OCI-LY7 (cell line): ENCODE measurements around the gene PDZRN3. TPM values are rescaled to one million over a fixed set of nuclear protein-coding genes. Genes with fewer than 3 reads are reported as not detected.

Source experiments
- BruUV-seq: library from RNA; stranded (reverse); fragments of 400-500 nt; replicated peaks from 2 replicates; lab custom pipeline; 2021; lab: Mats Ljungman, UMichigan
- CTCF ChIA-PET: fragments of 300-600 bp; sonication (Branson Sonifier 250); formaldehyde crosslinking; loops from one replicate; lab custom pipeline; 2022; ENCODE audit warnings: antibody characterized with exemption; ENCODE audit not compliant: unreplicated experiment; lab: Charles Lee
- POLR2A ChIA-PET: fragments of 300-600 bp; sonication (Branson Sonifier 250); formaldehyde crosslinking; loops from one replicate; lab custom pipeline; 2022; ENCODE audit warnings: antibody characterized with exemption; lab: Charles Lee
- DNase-seq: peaks from one replicate; pipeline ENCODE4 v3.0.0-alpha.2; 2015; ENCODE audit warnings: low spot score
- H2AFZ ChIP-seq: fragments of 200-600 bp; sonication (generic), shearing (Covaris generic); 2 replicates; pipeline ENCODE4 v1.6.1; 2014; ENCODE audit warnings: mild to moderate bottlenecking, antibody characterized with exemption, low read length, moderate library complexity
- H3K27ac ChIP-seq: fragments of 200-600 bp; sonication (generic); 2 replicates; pipeline ENCODE4 v1.5.1; 2014; ENCODE audit warnings: mixed run types, low read depth, mild to moderate bottlenecking, moderate library complexity, low read length, inconsistent platforms; ENCODE audit not compliant: poor library complexity, severe bottlenecking
- H3K36me3 ChIP-seq: fragments of 200-600 bp; sonication (generic); 2 replicates; pipeline ENCODE4 v1.6.1; 2014; ENCODE audit warnings: mild to moderate bottlenecking, antibody characterized with exemption, low read length, moderate library complexity, mixed read lengths; ENCODE audit not compliant: insufficient read depth
- H3K4me1 ChIP-seq: fragments of 200-600 bp; sonication (generic); 2 replicates; pipeline ENCODE4 v1.5.1; 2014; ENCODE audit warnings: mild to moderate bottlenecking, low read length; ENCODE audit not compliant: insufficient read depth, poor library complexity, severe bottlenecking
- H3K4me2 ChIP-seq: fragments of 200-600 bp; sonication (generic); 2 replicates; pipeline ENCODE4 v1.6.1; 2014; ENCODE audit warnings: mild to moderate bottlenecking, low read length
- H3K4me3 ChIP-seq: fragments of 200-600 bp; sonication (generic); 2 replicates; pipeline ENCODE4 v1.5.1; 2014; ENCODE audit warnings: mild to moderate bottlenecking, low read depth, low read length; ENCODE audit not compliant: poor library complexity, severe bottlenecking
- H3K79me2 ChIP-seq: fragments of 200-600 bp; sonication (generic); 2 replicates; pipeline ENCODE4 v1.6.1; 2016; ENCODE audit warnings: low read depth, mild to moderate bottlenecking, low read length, moderate library complexity, mixed read lengths; ENCODE audit not compliant: insufficient read depth
- H3K9me2 ChIP-seq: fragments of 200-600 bp; sonication (generic); 2 replicates; pipeline ENCODE4 v1.6.1; 2016; ENCODE audit warnings: mild to moderate bottlenecking, low read length, mixed read lengths; ENCODE audit not compliant: insufficient read depth
- H3K9me3 ChIP-seq: fragments of 200-600 bp; sonication (generic); 2 replicates; pipeline ENCODE4 v1.6.1; 2014; ENCODE audit warnings: mild to moderate bottlenecking, mixed run types, low read length, mixed read lengths
- H4K20me1 ChIP-seq: fragments of 200-600 bp; sonication (generic); 2 replicates; pipeline ENCODE4 v1.6.1; 2014; ENCODE audit warnings: mild to moderate bottlenecking, antibody characterized with exemption, low read length, moderate library complexity, mixed read lengths; ENCODE audit not compliant: insufficient read depth
- EZH2phosphoT487 ChIP-seq: fragments of 200-600 bp; sonication (generic); IDR thresholded peaks from 2 replicates; pipeline ENCODE4 v1.6.1; 2018; ENCODE audit warnings: low read depth, borderline replicate concordance, mild to moderate bottlenecking, mixed run types, antibody characterized with exemption, low read length, moderate library complexity, mixed read lengths
- intact Hi-C: fragments of 100-400 bp; cut with micrococcal nuclease; formaldehyde crosslinking; loops from one replicate; pipeline ENCODE4 v1.10.0; 2022; ENCODE audit not compliant: unreplicated experiment
- total RNA-seq, 2 experiments: library from RNA; depleted of rRNA in 1 of 2; stranded (reverse); fragments of >200 nt in 1 of 2; shearing (Covaris generic) in 1 of 2; gene quantifications; 2 replicates each; pipeline ENCODE4 v1.2.3, GENCODE V29; 2014 to 2022
- TF ChIP-seq, protein P1 (sequence below): fragments of 200-600 bp; sonication (generic); conservative IDR thresholded peaks from 2 replicates; pipeline ENCODE4 v1.5.1; 2014; ENCODE audit warnings: mild to moderate bottlenecking, antibody characterized with exemption, low read length, moderate library complexity, mixed read lengths

Gene PDZRN3
- total RNA-seq, 2 experiments from 2014 or later: 0.95 TPM; not detected in 1

DNA sequence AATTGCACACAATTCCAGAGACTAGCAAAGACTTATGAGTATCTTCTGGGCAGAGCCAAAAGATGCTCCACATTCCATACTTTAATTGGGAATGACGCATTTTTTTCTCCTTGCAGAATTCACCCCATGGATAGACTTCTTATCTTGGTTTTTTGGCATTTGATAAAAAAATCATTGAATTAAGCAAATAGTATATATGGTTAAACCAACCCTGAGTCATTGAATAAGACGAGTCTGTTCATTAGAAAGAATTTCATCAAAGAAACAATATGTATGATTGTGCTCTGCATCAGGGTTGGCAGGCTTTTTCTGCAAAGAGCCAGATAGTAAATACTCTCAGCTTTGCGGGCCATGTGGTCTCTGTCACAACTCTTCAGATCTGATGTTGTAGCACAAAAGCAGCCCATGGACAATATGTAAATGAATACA lies 9.2 kb upstream of the PDZRN3 start:
- no peak overlapping the region for H3K4me3 ChIP-seq
- H2AFZ ChIP-seq: no peak overlapping the region
- no peaks in the 10 kb centered on the region for H3K9me3 ChIP-seq
- no peaks in the 10 kb centered on the region for H4K20me1 ChIP-seq
- TF ChIP-seq, protein P1, sequence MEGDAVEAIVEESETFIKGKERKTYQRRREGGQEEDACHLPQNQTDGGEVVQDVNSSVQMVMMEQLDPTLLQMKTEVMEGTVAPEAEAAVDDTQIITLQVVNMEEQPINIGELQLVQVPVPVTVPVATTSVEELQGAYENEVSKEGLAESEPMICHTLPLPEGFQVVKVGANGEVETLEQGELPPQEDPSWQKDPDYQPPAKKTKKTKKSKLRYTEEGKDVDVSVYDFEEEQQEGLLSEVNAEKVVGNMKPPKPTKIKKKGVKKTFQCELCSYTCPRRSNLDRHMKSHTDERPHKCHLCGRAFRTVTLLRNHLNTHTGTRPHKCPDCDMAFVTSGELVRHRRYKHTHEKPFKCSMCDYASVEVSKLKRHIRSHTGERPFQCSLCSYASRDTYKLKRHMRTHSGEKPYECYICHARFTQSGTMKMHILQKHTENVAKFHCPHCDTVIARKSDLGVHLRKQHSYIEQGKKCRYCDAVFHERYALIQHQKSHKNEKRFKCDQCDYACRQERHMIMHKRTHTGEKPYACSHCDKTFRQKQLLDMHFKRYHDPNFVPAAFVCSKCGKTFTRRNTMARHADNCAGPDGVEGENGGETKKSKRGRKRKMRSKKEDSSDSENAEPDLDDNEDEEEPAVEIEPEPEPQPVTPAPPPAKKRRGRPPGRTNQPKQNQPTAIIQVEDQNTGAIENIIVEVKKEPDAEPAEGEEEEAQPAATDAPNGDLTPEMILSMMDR: no peak
- TF ChIP-seq EZH2phosphoT487: no peak
- no peaks in the 10 kb centered on the region for H3K4me1 ChIP-seq
- ChIA-PET POLR2A (no interaction called here), CTCF (interaction anchor here (0.6 kb wide), 1 partner anchor 449 kb away, joined by 3 read pairs; no protein-coding TSS in a partner anchor)
- intact Hi-C loops: no loop called here
- no peak overlapping the region for H3K4me2 ChIP-seq
- H3K27ac ChIP-seq: no peak overlapping the region
- no peaks in the 10 kb centered on the region for H3K9me2 ChIP-seq
- H3K36me3 ChIP-seq: no peaks in the 10 kb centered on the region
- no peak for DNase-seq
- BruUV-seq: no TSS peak
- H3K79me2 ChIP-seq: no peaks in the 10 kb centered on the region

DNA sequence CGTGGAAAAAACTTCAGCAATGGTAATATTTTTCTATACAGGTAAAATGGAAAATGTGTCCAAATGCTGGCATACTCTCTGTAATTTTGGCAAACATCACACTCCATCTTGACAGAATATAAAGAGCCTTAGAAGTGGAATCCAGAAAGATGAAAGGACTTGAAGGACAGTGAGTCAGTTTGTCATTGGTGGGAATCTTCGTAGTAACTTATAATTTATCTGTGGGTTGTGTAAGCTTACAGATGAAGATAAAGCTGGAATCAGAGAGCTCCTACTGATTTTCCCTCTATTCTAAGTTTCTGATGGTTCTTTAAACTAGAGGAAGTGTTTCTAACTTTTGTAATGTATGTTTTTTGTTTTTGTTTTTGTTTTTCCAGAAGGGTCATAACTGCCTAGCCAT lies 8.7 kb upstream of the PDZRN3 start:
- BruUV-seq: no TSS peak
- Histone ChIP-seq H3K9me2 (no peaks in the 10 kb centered on the region), H3K4me2 (no peak overlapping the region), H3K4me1 (no peaks in the 10 kb centered on the region), H4K20me1 (no peaks in the 10 kb centered on the region), H3K9me3 (no peaks in the 10 kb centered on the region), H3K79me2 (no peaks in the 10 kb centered on the region), H3K27ac (no peak overlapping the region), H2AFZ (no peak overlapping the region), H3K4me3 (no peak overlapping the region), H3K36me3 (no peaks in the 10 kb centered on the region)
- CTCF ChIA-PET: no interaction called here
- DNase-seq: no peak
- TF ChIP-seq, protein P1: no peak
- TF ChIP-seq EZH2phosphoT487: no peak
- intact Hi-C loops: no loop called here
- POLR2A ChIA-PET: no interaction called here

DNA sequence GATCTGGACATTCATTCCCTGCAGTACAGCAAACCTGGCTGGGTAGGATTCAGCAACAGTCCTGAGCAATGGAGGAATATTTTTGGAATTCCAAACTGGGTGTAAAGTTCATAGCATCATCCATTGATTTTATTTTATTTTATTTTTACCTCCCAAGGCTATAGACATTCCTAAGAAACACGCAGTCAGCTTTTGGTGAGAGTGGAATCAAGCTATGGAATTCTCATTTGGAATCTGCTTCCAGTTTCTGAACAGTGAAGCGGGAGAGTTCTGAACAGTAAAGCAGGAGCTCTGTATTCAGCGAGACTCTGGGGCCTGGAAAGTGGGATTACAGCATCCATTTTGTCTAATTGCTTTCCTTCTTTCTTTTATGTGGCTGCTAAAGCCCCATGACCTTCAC lies 1.4 kb upstream of the PDZRN3 start:
- TF ChIP-seq EZH2phosphoT487: no peak
- TF ChIP-seq, protein P1: no peak
- POLR2A ChIA-PET: no interaction called here
- H3K9me3 ChIP-seq: no peaks in the 10 kb centered on the region
- no peaks in the 10 kb centered on the region for H4K20me1 ChIP-seq
- no peak overlapping the region; the same call in 1 of the 2 replicates for H2AFZ ChIP-seq
- H3K4me1 ChIP-seq: no peaks in the 10 kb centered on the region
- no peak overlapping the region for H3K4me2 ChIP-seq
- H3K79me2 ChIP-seq: no peaks in the 10 kb centered on the region
- H3K9me2 ChIP-seq: no peaks in the 10 kb centered on the region
- no peaks in the 10 kb centered on the region for H3K36me3 ChIP-seq
- no peak overlapping the region for H3K27ac ChIP-seq
- CTCF ChIA-PET: no interaction called here
- intact Hi-C loops: no loop called here
- no peak overlapping the region for H3K4me3 ChIP-seq
- DNase-seq: no peak
- BruUV-seq: no TSS peak
